ENCODE data around the gene ITPKB.
"Not testable (repeated sequence)": the region's sequence is repeated elsewhere in the genome, so short reads cannot be mapped to it uniquely, and the experiment has no call there.

The ITPKB gene

GRCh38 chr1:226754793-226755533 lies 15.9 kb upstream of the ITPKB start:
- no peak for DNase-seq

- no peak for DNase-seq
Observed at GRCh38 chr1:226754097-226754496, 15.0 kb upstream of the ITPKB start.

GRCh38 chr1:226751703-226752102 lies 12.6 kb upstream of the ITPKB start:
- no peak for DNase-seq

- no peak for DNase-seq
Observed at GRCh38 chr1:226751214-226751613, 12.1 kb upstream of the ITPKB start.

GRCh38 chr1:226749467-226749866 lies 10.4 kb upstream of the ITPKB start:
- DNase-seq: no peak

- no peak for DNase-seq
Observed at GRCh38 chr1:226748306-226748705, 9.2 kb upstream of the ITPKB start.

GRCh38 chr1:226747519-226748263 lies 8.6 kb upstream of the ITPKB start:
- DNase-seq: not testable (repeated sequence)

DNA sequence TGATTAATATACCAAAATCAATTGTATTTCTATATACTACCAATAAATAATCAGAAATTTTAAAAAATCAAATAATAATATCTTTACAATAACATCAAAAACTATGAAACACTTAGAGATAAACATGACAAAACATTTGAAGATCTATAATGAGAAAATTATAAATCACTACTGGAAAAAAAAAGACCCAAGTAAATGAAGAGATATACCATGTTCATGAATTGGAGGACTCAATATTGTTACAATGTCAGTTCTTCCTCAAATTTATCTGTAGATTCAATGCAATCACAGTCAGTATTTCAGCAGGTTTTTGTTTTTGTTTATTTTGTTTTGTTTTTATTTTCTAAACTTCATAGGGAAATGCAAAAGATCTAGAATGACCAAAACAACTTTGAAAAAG lies 4.2 kb upstream of the ITPKB start:
- DNase-seq: no peak

DNA sequence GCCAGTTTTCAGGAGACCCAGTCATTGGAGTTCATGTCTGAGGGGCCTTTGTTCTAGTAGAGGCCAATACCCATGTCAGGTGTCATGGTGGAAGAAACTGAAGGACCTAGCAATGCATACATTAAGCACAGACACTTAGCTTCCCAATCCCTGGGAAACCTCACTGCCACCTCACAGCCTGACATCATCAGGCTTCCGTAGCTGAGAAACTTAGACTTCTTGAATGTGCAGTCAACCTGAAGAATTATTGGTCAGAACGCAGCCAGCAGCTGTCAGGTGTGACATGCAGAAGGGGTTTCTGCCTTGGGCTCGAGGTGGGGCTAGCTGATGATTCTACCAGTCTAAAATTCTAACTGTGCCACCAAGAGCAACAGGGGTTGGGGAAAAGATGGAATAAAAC lies 1.9 kb upstream of the ITPKB start:
- DNase-seq: no peak

DNA sequence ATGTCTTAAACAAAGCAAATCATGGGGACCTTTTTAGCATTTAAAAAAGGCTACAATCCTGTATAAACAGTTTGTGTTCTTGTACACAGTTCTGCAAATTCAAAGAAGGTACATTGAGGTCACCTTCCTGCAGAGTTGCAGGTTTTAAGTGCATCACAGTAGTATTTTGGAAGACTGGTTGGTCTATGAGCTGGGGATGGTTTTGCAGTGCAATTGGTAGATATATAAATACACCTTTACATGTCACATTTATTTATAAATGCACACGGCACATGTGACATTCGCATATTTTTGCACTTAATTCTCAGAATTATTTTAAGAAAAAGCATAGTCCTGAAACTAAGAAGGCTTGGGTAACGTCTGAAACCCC lies 599 bp upstream of the ITPKB start:
- DNase-seq: no peak

GRCh38 chr1:226738421-226738994 lies 574 bp downstream of the ITPKB start:
- DNase-seq: peak; percentile 37

DNA sequence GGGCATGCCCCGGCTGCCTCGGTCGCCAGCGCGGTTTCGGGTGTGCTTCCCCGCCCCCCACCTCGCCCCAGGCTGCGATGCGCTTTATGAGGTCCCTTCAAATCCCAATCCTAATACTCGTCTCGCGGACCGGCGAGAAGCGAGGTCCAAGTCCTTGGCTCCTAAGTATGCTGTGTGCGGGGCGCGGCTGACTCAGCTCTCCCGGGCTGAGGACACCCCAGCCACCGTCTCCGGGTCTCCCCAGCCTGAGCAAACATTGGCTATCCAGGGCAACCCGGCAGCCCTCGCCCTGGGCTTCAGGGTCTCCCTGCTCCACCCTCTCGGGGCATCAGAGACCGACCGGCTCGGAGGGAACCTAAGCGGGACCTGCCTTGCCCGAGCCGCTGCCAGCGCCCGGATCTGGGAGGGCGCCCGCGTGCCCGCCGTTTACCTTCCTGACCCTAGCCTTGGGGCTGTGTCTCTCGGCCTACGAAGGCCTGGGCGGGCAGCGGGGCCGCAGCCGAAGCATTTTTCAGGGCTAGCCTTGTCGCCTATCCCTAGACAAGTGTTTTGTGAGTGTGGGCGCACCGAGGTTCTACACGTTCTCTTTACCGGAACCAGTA lies 1.2 kb downstream of the ITPKB start:
- peak; percentile 13 for DNase-seq

DNA sequence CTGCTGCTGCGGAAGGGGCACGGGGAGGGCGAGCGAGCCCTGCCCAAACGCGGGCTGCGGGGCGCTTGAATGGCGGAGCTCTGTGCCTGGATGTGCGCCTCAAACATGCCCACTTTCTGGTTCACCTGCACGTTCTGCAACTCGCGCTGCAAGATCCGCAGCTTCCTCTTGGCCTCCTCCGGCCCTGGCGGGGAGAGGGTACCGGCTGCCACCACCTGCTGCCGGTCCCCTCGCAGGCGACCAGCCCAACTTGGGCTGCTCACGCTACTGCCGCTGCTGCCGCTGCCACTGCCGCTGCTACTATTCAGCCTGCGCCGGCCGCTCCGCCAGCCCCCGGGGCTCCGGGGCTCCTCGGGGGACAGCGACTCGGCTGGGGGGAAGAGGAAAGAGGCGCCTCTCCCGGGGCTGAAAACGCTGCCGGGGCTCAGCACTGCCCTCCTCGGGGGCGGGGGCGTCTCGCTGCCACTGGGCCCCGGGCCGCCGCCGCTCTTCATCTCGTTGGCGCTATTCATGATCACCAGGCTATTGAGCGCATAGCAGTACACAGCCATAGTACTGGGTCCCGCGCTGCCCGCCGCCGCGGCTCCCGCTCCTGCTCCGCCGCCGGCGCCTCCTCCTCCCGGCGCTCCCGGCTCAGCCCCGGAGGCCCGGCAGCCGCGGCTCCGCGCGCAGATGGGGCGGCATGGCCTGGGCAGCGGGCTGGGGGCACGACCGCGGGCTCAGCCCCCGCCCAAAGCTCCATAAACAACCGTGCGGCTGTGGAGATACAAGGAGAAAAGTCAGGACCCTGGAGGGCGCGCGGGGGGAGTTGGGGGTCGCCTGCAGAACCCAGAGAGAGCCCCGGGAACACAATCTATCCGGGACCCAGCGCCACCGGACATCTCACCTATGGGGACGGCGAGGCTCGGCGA lies 1.9 kb downstream of the ITPKB start:
- DNase-seq: peak; percentile 33

GRCh38 chr1:226736001-226736907 lies 2.8 kb downstream of the ITPKB start:
- DNase-seq: no peak

DNA sequence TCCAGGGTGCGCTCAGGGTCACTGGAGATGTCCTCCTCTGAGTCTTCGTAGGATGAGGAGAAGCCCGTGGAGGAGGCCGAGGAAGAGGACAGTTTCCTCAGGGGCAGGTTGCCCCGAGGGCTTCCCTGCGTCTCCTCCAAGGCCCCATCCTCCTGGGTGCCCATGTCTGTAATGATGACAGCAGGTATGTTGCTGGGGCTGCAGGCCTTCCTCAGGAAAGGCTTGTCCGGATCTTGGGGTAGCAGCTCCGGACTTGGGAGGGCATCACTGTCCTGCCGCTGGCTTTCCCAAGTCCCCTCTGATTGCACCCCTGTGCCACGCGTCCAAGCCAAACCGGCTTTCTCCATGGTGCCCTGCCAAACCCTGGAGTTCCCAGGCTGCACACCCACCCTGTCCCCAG lies 3.5 kb downstream of the ITPKB start:
- DNase-seq: no peak

- no peak for DNase-seq
Observed at GRCh38 chr1:226734611-226735153, 4.4 kb downstream of the ITPKB start.

- DNase-seq: no peak
Observed at GRCh38 chr1:226733876-226734275, 5.2 kb downstream of the ITPKB start.

DNA sequence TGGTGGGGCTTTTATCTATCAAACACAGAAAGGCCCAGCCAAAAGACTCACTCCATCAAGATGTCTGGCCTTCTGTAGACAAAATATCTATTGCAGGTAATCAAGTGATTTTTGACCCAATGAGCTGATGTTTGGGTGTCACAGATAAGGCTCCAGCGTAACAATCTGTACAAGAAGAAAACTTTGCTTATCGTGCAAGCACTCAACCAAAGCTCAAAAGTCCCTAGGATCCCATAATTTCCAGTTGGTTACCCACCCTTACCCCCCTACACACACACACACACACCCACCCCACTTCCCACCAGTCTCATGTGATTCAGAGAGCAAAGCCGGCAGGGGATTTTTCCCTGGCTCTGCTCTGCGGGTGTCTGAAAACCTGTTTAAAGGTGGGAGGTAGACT lies 5.8 kb downstream of the ITPKB start:
- DNase-seq: no peak

- DNase-seq: no peak
Observed at GRCh38 chr1:226732856-226733291, 6.2 kb downstream of the ITPKB start.

- DNase-seq: no peak
Observed at GRCh38 chr1:226731257-226731893, 7.7 kb downstream of the ITPKB start.

DNA sequence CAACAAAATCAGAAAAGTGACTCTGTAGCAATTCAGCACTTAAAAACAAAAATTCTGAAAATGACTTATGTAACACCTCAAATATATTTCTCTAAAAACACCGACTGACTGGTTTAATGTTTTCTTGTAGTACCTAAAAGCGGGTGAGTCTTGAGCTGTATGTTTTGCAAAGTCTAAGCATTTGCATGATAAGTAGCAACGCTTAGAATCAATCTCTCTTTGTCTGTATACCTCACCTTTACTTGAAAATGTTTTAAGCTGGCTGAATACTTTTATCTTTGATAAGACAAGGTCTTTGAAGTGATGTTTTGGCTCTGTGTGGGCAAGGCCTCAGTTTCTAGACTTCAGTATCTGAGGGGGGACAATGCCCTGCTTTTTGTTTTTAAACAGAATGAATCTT lies 8.2 kb downstream of the ITPKB start:
- no peak for DNase-seq
